Inflammatory macrophage treated with lipopolysaccharide for 4 hours (primary cell): ENCODE results near the gene LCNL1.

Experiments used
- DNase-seq: peaks from one replicate; pipeline ENCODE4 v3.0.0-alpha.2; 2020

The LCNL1 gene

GRCh38 chr9:137013571-137013940, 30.8 kb downstream of the LCNL1 start:
- no peak for DNase-seq

- DNase-seq, result no peak
Observed at GRCh38 chr9:137014166-137014565, 31.4 kb downstream of the LCNL1 start.

GRCh38 chr9:137014776-137015539, 32.2 kb downstream of the LCNL1 start:
- DNase-seq, result no peak

- DNase-seq, result no peak
Observed at GRCh38 chr9:137015540-137015930, 32.7 kb downstream of the LCNL1 start.

- no peak for DNase-seq
Observed at GRCh38 chr9:137015976-137016375, 33.2 kb downstream of the LCNL1 start.

GRCh38 chr9:137016436-137016835, 33.6 kb downstream of the LCNL1 start:
- no peak for DNase-seq

GRCh38 chr9:137017071-137017470, 34.3 kb downstream of the LCNL1 start:
- no peak for DNase-seq

- DNase-seq, result no peak
Observed at GRCh38 chr9:137017791-137018497, 35.2 kb downstream of the LCNL1 start.

GRCh38 chr9:137018761-137019559, 36.2 kb downstream of the LCNL1 start:
- DNase-seq, result no peak

GRCh38 chr9:137019891-137020683, 37.3 kb downstream of the LCNL1 start:
- DNase-seq, result no peak

- no peak for DNase-seq
Observed at GRCh38 chr9:137020771-137021567, 38.2 kb downstream of the LCNL1 start.

- no peak for DNase-seq
Observed at GRCh38 chr9:137021568-137021978, 38.8 kb downstream of the LCNL1 start.

GRCh38 chr9:137021979-137022661, 39.3 kb downstream of the LCNL1 start:
- peak; percentile 88 for DNase-seq

- no peak for DNase-seq
Observed at GRCh38 chr9:137022662-137023008, 39.8 kb downstream of the LCNL1 start.

- no peak for DNase-seq
Observed at GRCh38 chr9:137023157-137023556, 40.4 kb downstream of the LCNL1 start.

- no peak for DNase-seq
Observed at GRCh38 chr9:137023583-137023991, 40.8 kb downstream of the LCNL1 start.

GRCh38 chr9:137025517-137025966, 42.7 kb downstream of the LCNL1 start:
- DNase-seq, result no peak

GRCh38 chr9:137026384-137026783, 43.6 kb downstream of the LCNL1 start:
- DNase-seq, result no peak

- DNase-seq, result no peak
Observed at GRCh38 chr9:137026828-137027227, 44.0 kb downstream of the LCNL1 start.

- DNase-seq, result no peak
Observed at GRCh38 chr9:137027369-137028262, 44.8 kb downstream of the LCNL1 start, which contains the start of gene ABCA2. TSS of gene ABCA2 (minus strand) at chr9:137028237. CDS start at chr9:137028140, 97 bp downstream.
